B cell (primary cell): ENCODE results near the gene LDLRAD3. TPM values are rescaled to one million over a fixed set of nuclear protein-coding genes. Genes with fewer than 3 reads are reported as not detected.

Experiments
- ATAC-seq: fragments of 200-7000 bp; cut with Tn5 transposase; one replicate; pipeline ENCODE4 v1.10.0; 2021; ENCODE audit warnings: low read depth, mild to moderate bottlenecking, moderate number of reproducible peaks, moderate library complexity
- CTCF ChIA-PET: fragments of 350-600 bp; sonication (Branson Sonifier 250); formaldehyde crosslinking; loops from one replicate; lab custom pipeline; 2021; ENCODE audit warnings: antibody characterized with exemption, inconsistent platforms; lab: Charles Lee
- POLR2A ChIA-PET: fragments of 350-600 bp; sonication (Branson Sonifier 250); formaldehyde crosslinking; loops from one replicate; lab custom pipeline; 2021; ENCODE audit warnings: antibody characterized with exemption; lab: Charles Lee
- DNase-seq: peaks from one replicate; pipeline ENCODE4 v3.0.0; 2013
- H2AFZ ChIP-seq: 2 replicates; pipeline ENCODE4 v1.6.1; 2012; ENCODE audit warnings: mild to moderate bottlenecking, low read depth, low read length; ENCODE audit not compliant: insufficient read depth, poor library complexity, severe bottlenecking
- H3K27ac ChIP-seq, 2 donors: 1 replicate in 1 of 2; 2 replicates in 1 of 2; pipeline ENCODE4 v1.5.1; 2012 to 2013; ENCODE audit warnings: low read length in 2 of 2, mild to moderate bottlenecking in 2 of 2, moderate library complexity in 1 of 2
- H3K27me3 ChIP-seq, 4 experiments: fragments of 200-600 bp in 1 of 4; sonication (generic) in 1 of 4; replicated peaks in 1 of 4; 1 replicate in 2 of 4; 2 replicates in 2 of 4; pipeline versions ENCODE4 v1.6.1 to v1.7.0; 2013 to 2016; ENCODE audit warnings: low read length in 3 of 4, mild to moderate bottlenecking in 2 of 4, mixed read lengths in 1 of 4, moderate library complexity in 1 of 4; ENCODE audit not compliant: insufficient read depth in 4 of 4, control insufficient read depth in 3 of 4; ENCODE audit errors: control extremely low read depth in 1 of 4
- H3K36me3 ChIP-seq, 2 experiments: replicated peaks in 1 of 2; 1 replicate in 1 of 2; 2 replicates in 1 of 2; pipeline versions ENCODE4 v1.6.1 to v1.7.1; 2013; ENCODE audit warnings: low read length in 1 of 2; ENCODE audit not compliant: insufficient read depth in 2 of 2, control insufficient read depth in 1 of 2; ENCODE audit errors: control extremely low read depth in 1 of 2, extremely low read depth in 1 of 2
- H3K4me1 ChIP-seq, 2 donors: fragments of 200-600 bp in 1 of 2; sonication (generic) in 1 of 2; 1 replicate in 1 of 2; 2 replicates in 1 of 2; pipeline versions ENCODE4 v1.5.1 to v1.6.1; 2013 to 2017; ENCODE audit warnings: low read length in 2 of 2; ENCODE audit not compliant: control insufficient read depth in 2 of 2, insufficient read depth in 2 of 2
- H3K4me2 ChIP-seq: replicated peaks from 2 replicates; pipeline ENCODE3; 2012; ENCODE audit warnings: mild to moderate bottlenecking, low read depth, low read length; ENCODE audit not compliant: poor library complexity, severe bottlenecking
- H3K4me3 ChIP-seq, 5 experiments: fragments of 200-600 bp in 1 of 5; sonication (generic) in 1 of 5; 1 replicate in 3 of 5; 2 replicates in 2 of 5; pipeline versions ENCODE4 v1.5.1 to v1.7.0; 2011 to 2016; ENCODE audit warnings: low read length in 4 of 5, mild to moderate bottlenecking in 4 of 5, low read depth in 2 of 5, control low read depth in 1 of 5, moderate library complexity in 1 of 5; ENCODE audit not compliant: insufficient read depth in 1 of 5; ENCODE audit errors: control extremely low read depth in 1 of 5, extremely low read depth in 1 of 5
- H3K79me2 ChIP-seq: fragments of 200-600 bp; sonication (generic); one replicate; pipeline ENCODE4 v1.6.0; 2016; ENCODE audit warnings: low read length; ENCODE audit not compliant: control insufficient read depth, insufficient read depth
- H3K9ac ChIP-seq: fragments of 200-600 bp; sonication (generic); 2 replicates; pipeline ENCODE4 v1.6.1; 2017; ENCODE audit warnings: mild to moderate bottlenecking, low read length, moderate library complexity
- H3K9me3 ChIP-seq, 3 donors: one replicate each; pipeline versions ENCODE4 v1.6.1 to v1.7.1; 2013; ENCODE audit warnings: low read length in 2 of 3; ENCODE audit not compliant: control insufficient read depth in 2 of 3, insufficient read depth in 1 of 3; ENCODE audit errors: control extremely low read depth in 1 of 3
- H4K20me1 ChIP-seq: 2 replicates; pipeline ENCODE4 v1.6.0; 2012; ENCODE audit warnings: mild to moderate bottlenecking, low read length; ENCODE audit not compliant: insufficient read depth, control insufficient read depth, poor library complexity, severe bottlenecking
- H3K27ac Mint-ChIP-seq: one replicate; pipeline ENCODE4 v1.8.0; 2021; ENCODE audit warnings: mixed read lengths
- H3K27me3 Mint-ChIP-seq: one replicate; pipeline ENCODE4 v1.8.0; 2021; ENCODE audit warnings: mixed read lengths
- H3K4me1 Mint-ChIP-seq: one replicate; pipeline ENCODE4 v1.8.0; 2021; ENCODE audit warnings: mixed read lengths
- H3K4me3 Mint-ChIP-seq: one replicate; pipeline ENCODE4 v1.8.0; 2021; ENCODE audit warnings: mixed read lengths
- H3K9me3 Mint-ChIP-seq: one replicate; pipeline ENCODE4 v1.8.0; 2022; ENCODE audit warnings: mixed read lengths; ENCODE audit not compliant: insufficient read depth
- CTCF ChIP-seq: fragments of 200-600 bp; IDR thresholded peaks from one replicate; pipeline ENCODE4 v1.8.0; 2022; ENCODE audit warnings: antibody characterized with exemption, mild to moderate bottlenecking
- EZH2 ChIP-seq: IDR thresholded peaks from 2 replicates; pipeline ENCODE4 v1.6.1; 2012; ENCODE audit warnings: borderline replicate concordance, low read depth, mild to moderate bottlenecking, moderate library complexity, low read length; ENCODE audit not compliant: insufficient read depth, poor library complexity, severe bottlenecking
- WGBS: methylation state at CpG from one replicate; pipeline ENCODE4 v1.1.5; 2013; ENCODE audit warnings: missing lambda C conversion rate; ENCODE audit not compliant: insufficient coverage; 5-methylcytosine and 5-hydroxymethylcytosine counted together
- intact Hi-C: fragments of 100-400 bp; cut with micrococcal nuclease; formaldehyde crosslinking; loops from one replicate; pipeline ENCODE4 v1.10.0; 2022
- polyA plus RNA-seq: library from polyadenylated mRNA; depleted of rRNA; stranded (reverse); fragments of >200 nt; gene quantifications from 2 replicates; pipeline ENCODE4 v1.2.3, GENCODE V29; 2012
- total RNA-seq, 2 donors: library from RNA; stranded (reverse); fragments of 120-200 nt in 1 of 2; gene quantifications; 1 replicate in 1 of 2; 2 replicates in 1 of 2; pipeline versions ENCODE4 v1.2.3 to v1.2.4, GENCODE V29; 2013 to 2022

LDLRAD3 gene
- total and polyA plus RNA-seq, 2 donors (not counting 1 experiment from before 2014, with no cell fraction given), result 0.01 TPM; not detected in 1

- Mint-ChIP-seq H3K9me3 (no peaks in the 10 kb centered on the region), H3K27me3 (peaks cover 20% of the 10 kb centered on the region), H3K4me3 (no peak overlapping the region), H3K27ac (no peak overlapping the region), H3K4me1 (no peaks in the 10 kb centered on the region)
- no peaks in the 10 kb centered on the region for H3K9me3 ChIP-seq
- TF ChIP-seq CTCF, result no peak
- no peak for TF ChIP-seq EZH2
- no peaks in the 10 kb centered on the region for H3K27me3 ChIP-seq
- H2AFZ ChIP-seq, result no peak overlapping the region
- ATAC-seq (no peak), DNase-seq (no peak)
- H4K20me1 ChIP-seq, result no peaks in the 10 kb centered on the region
- no peak overlapping the region for H3K9ac ChIP-seq
- no CpG with 5 or more reads among the region's 5 CpGs for WGBS
- no peak overlapping the region for H3K27ac ChIP-seq
- H3K4me3 ChIP-seq, result no peak overlapping the region
- no peaks in the 10 kb centered on the region for H3K4me1 ChIP-seq
- H3K79me2 ChIP-seq, result no peaks in the 10 kb centered on the region
- no peak overlapping the region for H3K4me2 ChIP-seq
- no peaks in the 10 kb centered on the region for H3K36me3 ChIP-seq
- ChIA-PET CTCF (no interaction called here), POLR2A (no interaction called here)
- intact Hi-C loops, result no loop called here
Observed at GRCh38 chr11:35995681-35996271, 51.9 kb downstream of the LDLRAD3 start.

- H3K4me1 ChIP-seq, result no peaks in the 10 kb centered on the region
- ChIA-PET CTCF (no interaction called here), POLR2A (no interaction called here)
- H3K27ac Mint-ChIP-seq, result no peak overlapping the region
- no peaks in the 10 kb centered on the region for H3K9me3 ChIP-seq
- no peak for DNase-seq
- H3K27me3 ChIP-seq, result no peaks in the 10 kb centered on the region
- no peak for TF ChIP-seq CTCF
- TF ChIP-seq EZH2, result no peak
- H3K4me2 ChIP-seq, result no peak overlapping the region
- no peak overlapping the region for H3K27ac ChIP-seq
- H4K20me1 ChIP-seq, result no peaks in the 10 kb centered on the region
- no peak overlapping the region for H3K9ac ChIP-seq
- intact Hi-C loops, result no loop called here
- no peaks in the 10 kb centered on the region for H3K9me3 Mint-ChIP-seq
- H3K27me3 Mint-ChIP-seq, result peaks cover 17% of the 10 kb centered on the region
- no peaks in the 10 kb centered on the region for H3K79me2 ChIP-seq
- H3K4me3 ChIP-seq, result no peak overlapping the region
- H3K4me1 Mint-ChIP-seq, result no peaks in the 10 kb centered on the region
- H3K36me3 ChIP-seq, result no peaks in the 10 kb centered on the region
- ATAC-seq, result no peak
- H3K4me3 Mint-ChIP-seq, result no peak overlapping the region
- no peak overlapping the region for H2AFZ ChIP-seq
- 81% methylated on average over 5 of the region's 6 CpGs for WGBS
Observed at GRCh38 chr11:35997902-35998520, 54.1 kb downstream of the LDLRAD3 start.
